HEK293T (cell line): ENCODE results near the gene LRRC27.

Source experiments
- CTCF ChIA-PET: fragments of 350-600 bp; formaldehyde crosslinking; extraction: SDS; loops from one replicate; lab custom pipeline; 2021; ENCODE audit warnings: antibody characterized with exemption, inconsistent platforms; lab: Yijun Ruan, JAX
- POLR2A ChIA-PET: fragments of 350-600 bp; formaldehyde crosslinking; extraction: SDS; loops from one replicate; lab custom pipeline; 2020; ENCODE audit warnings: antibody characterized with exemption, inconsistent platforms; lab: Yijun Ruan, JAX
- DNase-seq: peaks from one replicate; pipeline ENCODE4 v3.0.0; 2012; ENCODE audit warnings: mixed read lengths; ENCODE audit errors: extremely low spot score
- ARNT ChIP-seq: fragments of 450-650 bp; IDR thresholded peaks from 2 replicates; pipeline ENCODE4 v1.6.1; 2017; ENCODE audit warnings: mild to moderate bottlenecking
- BHLHE40 ChIP-seq: fragments of 450-650 bp; IDR thresholded peaks from 2 replicates; pipeline ENCODE4 v1.6.1; 2016; ENCODE audit warnings: mild to moderate bottlenecking, moderate library complexity, borderline replicate concordance
- CTBP1 ChIP-seq: fragments of 450-650 bp; IDR thresholded peaks from 2 replicates; pipeline ENCODE4 v1.6.1; 2016; ENCODE audit warnings: borderline replicate concordance
- ELF4 ChIP-seq: fragments of 450-650 bp; IDR thresholded peaks from 2 replicates; pipeline ENCODE4 v1.6.1; 2017; ENCODE audit warnings: antibody characterized with exemption
- FOXA1 ChIP-seq: fragments of 450-650 bp; IDR thresholded peaks from 2 replicates; pipeline ENCODE4 v1.6.1; 2016; ENCODE audit warnings: mild to moderate bottlenecking
- FOXK2 ChIP-seq: fragments of 450-650 bp; IDR thresholded peaks from 2 replicates; pipeline ENCODE4 v1.6.1; 2016; ENCODE audit warnings: mild to moderate bottlenecking
- FOXM1 ChIP-seq: fragments of 450-650 bp; IDR thresholded peaks from 2 replicates; pipeline ENCODE4 v1.6.1; 2017; ENCODE audit warnings: mild to moderate bottlenecking, borderline replicate concordance
- HDGF ChIP-seq: fragments of 450-650 bp; IDR thresholded peaks from 2 replicates; pipeline ENCODE4 v1.6.1; 2017; ENCODE audit warnings: antibody characterized with exemption, borderline replicate concordance
- L3MBTL2 ChIP-seq: fragments of 450-650 bp; conservative IDR thresholded peaks from 2 replicates; pipeline ENCODE4 v1.6.1; 2016; ENCODE audit warnings: mild to moderate bottlenecking
- LEF1 ChIP-seq: fragments of 450-650 bp; IDR thresholded peaks from 2 replicates; pipeline ENCODE4 v1.6.1; 2017; ENCODE audit warnings: mild to moderate bottlenecking, borderline replicate concordance
- NFRKB ChIP-seq: fragments of 450-650 bp; IDR thresholded peaks from 2 replicates; pipeline ENCODE4 v1.6.1; 2016; ENCODE audit warnings: mild to moderate bottlenecking, moderate library complexity
- SP1 ChIP-seq: fragments of 450-650 bp; IDR thresholded peaks from 2 replicates; pipeline ENCODE4 v1.6.1; 2017
- SUZ12 ChIP-seq: fragments of 450-650 bp; IDR thresholded peaks from 2 replicates; pipeline ENCODE4 v1.6.1; 2016; ENCODE audit warnings: mild to moderate bottlenecking
- TARDBP ChIP-seq: fragments of 450-650 bp; IDR thresholded peaks from 2 replicates; pipeline ENCODE4 v1.6.1; 2016
- ZNF384 ChIP-seq: fragments of 450-650 bp; IDR thresholded peaks from 2 replicates; pipeline ENCODE4 v1.6.1; 2016
- TF ChIP-seq, protein P1 (sequence below): fragments of 450-650 bp; IDR thresholded peaks from 2 replicates; pipeline ENCODE4 v1.6.1; 2016

LRRC27 gene

DNA sequence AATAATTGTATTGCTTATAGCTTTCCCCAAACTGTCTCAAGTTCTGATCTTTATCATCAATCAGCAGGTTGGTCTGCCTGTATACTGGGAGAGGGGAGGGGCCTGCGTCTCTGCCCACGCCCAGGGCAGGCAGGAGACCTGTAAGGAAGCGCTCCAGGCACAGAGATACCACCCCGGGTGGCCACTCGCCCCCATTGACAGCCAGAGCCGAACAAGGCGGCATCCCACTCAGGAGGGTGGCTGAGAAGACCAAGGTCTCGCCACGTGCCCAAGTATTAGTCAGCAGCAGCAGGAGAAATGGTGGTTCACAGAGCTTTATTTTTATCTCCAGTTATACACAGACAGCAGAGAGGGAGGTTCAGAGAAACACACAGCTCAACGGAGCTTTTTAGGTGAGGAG is 31.4 kb upstream of the LRRC27 start:
- ChIA-PET CTCF (no interaction called here), POLR2A (no interaction called here)
- no peak for DNase-seq
- TF ChIP-seq TARDBP (no peak), ARNT (no peak), SP1 (no peak), FOXA1 (no peak)
- TF ChIP-seq, protein P1, sequence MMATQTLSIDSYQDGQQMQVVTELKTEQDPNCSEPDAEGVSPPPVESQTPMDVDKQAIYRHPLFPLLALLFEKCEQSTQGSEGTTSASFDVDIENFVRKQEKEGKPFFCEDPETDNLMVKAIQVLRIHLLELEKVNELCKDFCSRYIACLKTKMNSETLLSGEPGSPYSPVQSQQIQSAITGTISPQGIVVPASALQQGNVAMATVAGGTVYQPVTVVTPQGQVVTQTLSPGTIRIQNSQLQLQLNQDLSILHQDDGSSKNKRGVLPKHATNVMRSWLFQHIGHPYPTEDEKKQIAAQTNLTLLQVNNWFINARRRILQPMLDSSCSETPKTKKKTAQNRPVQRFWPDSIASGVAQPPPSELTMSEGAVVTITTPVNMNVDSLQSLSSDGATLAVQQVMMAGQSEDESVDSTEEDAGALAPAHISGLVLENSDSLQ = no peak

DNA sequence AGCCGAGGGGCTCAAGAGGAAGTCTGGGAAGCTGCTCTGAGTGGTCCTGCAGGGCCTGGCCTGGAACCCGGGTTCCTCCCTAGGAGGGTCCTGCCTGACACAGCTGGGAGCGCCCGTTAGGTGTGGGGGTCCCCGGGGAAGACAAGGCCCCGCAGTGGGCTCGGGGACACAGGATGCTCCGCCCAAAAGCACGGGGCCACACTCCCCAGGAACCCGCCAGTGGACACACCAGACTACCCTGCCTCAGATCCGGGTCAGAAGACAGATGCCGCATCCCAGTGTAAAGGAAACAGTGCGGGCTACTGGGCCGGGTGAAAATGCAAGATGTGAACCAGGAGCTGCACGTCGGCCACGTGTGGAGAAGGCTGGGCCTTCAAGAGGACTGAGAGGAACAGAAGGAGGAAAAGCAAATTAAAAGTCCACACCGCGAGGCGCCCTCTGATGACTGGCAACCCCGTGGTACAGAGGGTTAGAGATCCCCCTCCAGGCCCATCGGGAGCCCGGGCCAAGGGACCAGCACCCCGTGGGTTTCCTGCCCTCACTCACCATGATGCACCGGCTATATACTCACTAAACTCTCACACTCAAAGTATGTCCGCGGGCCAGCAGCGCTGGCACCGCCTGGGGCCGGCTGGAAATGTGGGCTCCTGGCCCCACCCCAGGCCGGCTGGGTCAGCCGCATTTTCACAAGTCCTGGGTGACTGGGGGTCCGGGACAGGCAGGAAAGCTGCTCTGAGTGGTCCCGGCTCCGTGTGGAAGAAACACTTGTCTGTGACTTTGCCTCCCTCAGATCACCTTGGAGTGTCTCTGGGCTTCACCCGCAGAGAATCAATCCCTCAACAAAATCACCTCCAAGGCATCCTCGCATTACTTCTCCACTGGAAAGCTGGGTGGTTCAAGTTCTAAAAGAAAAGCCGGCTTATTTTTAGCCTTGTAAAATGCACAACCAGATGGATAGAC is 30.3 kb upstream of the LRRC27 start:
- ChIA-PET CTCF (no interaction called here), POLR2A (no interaction called here)
- TF ChIP-seq HDGF (no peak), FOXK2 (no peak), FOXA1 (no peak), LEF1 (no peak), CTBP1 (no peak), FOXM1 (no peak), NFRKB (no peak), ZNF384 (no peak), SUZ12 (no peak), ARNT (no peak), L3MBTL2 (no peak), BHLHE40 (no peak), TARDBP (no peak), SP1 (no peak), ELF4 (no peak)
- TF ChIP-seq, protein P1 = no peak
- DNase-seq = no peak

DNA sequence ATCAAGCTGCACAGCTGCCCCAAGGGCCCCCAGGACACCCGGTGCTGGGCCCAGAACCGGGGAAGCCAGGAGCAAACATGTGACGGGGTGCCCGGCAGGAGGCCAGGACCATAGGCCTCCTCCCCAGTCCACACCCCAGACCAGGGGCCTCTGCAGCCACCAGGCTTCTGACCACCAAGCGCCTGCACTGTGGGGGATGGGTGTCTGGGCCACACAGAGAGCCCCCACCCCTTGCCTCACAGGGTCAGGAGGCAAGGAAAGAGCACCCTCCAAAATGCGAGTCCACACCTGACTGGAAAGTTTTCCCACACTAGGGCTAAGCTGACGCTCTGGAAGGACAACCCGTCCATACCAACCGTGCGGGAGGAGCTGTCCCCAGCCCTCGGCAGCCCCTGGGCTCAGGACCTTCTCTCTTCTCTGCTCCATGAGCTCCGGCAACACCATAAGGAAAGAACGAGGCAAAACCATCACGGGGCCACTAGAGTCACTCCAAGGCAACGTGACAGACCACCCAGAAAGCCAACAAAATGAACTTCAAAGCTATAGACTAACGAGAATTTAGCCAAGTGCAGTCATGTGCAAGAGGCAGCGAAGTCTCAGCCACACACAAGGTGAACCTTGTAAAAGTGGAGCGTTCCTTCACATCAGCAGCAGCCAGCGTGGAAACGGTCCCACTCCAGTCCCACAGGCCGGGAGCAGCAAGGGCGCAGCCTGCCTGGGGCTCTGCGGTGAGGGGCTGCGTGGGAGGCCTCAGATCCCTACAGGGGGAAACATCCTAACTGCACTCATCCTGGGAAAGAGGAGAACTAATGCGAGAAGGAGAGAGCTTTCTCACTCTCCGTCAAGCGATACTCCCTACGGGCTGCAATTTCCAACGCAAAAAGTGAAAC is 29.3 kb upstream of the LRRC27 start:
- DNase-seq = no peak
- CTCF ChIA-PET = interaction anchor here (0.9 kb wide), 1 partner anchor 9 kb away, joined by 4 read pairs; no protein-coding TSS in a partner anchor
- POLR2A ChIA-PET = no interaction called here
- no peak for TF ChIP-seq FOXM1
- TF ChIP-seq, protein P1 = no peak
- no peak for TF ChIP-seq SUZ12
- no peak for TF ChIP-seq TARDBP

DNA sequence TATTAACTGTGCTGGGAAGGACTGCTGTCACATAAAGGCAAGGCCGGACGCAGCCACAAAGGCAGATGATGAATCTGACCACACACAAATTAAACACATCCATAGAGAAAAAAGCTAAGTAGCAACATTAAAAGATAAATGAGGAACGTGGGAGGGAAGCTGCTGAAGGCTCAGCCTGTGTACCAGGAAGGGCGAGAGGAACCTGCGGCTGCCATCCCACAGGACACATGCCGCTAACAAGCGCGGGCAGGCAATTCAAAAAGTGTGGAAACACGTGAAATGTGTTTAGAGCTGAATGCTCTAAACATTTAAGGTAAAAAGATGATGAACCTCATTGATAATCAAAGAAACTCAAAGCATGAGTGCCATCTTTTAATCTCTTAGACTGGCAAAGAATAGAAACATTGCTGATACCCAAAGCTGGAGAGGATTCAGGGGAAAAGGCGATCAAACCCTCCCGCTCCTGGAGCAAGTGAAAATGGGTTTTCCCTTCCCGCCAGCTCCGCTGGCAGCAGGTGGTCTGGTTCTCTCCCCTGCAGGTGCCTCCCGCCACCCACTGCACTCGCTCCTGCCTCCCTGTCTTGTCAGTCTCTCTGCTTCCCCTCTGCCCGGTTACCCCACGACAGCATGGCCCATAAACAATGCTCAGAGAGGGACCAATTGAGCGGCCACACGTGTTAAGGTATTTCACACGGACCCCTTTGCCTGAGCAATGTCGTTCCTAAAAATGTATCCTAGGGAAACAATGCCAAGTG is 28.5 kb upstream of the LRRC27 start:
- ChIA-PET CTCF (interaction anchor here (0.9 kb wide), 1 partner anchor 10 kb away, joined by 4 read pairs; no protein-coding TSS in a partner anchor), POLR2A (no interaction called here)
- no peak for DNase-seq
- no peak for TF ChIP-seq ZNF384
- no peak for TF ChIP-seq LEF1
- no peak for TF ChIP-seq TARDBP
- no peak for TF ChIP-seq L3MBTL2
- TF ChIP-seq CTBP1 = no peak
- TF ChIP-seq ELF4 = no peak
- TF ChIP-seq FOXA1 = no peak
- no peak for TF ChIP-seq BHLHE40
- TF ChIP-seq HDGF = no peak
- TF ChIP-seq NFRKB = no peak
- no peak for TF ChIP-seq FOXK2
- TF ChIP-seq, protein P1 = no peak
- no peak for TF ChIP-seq FOXM1

DNA sequence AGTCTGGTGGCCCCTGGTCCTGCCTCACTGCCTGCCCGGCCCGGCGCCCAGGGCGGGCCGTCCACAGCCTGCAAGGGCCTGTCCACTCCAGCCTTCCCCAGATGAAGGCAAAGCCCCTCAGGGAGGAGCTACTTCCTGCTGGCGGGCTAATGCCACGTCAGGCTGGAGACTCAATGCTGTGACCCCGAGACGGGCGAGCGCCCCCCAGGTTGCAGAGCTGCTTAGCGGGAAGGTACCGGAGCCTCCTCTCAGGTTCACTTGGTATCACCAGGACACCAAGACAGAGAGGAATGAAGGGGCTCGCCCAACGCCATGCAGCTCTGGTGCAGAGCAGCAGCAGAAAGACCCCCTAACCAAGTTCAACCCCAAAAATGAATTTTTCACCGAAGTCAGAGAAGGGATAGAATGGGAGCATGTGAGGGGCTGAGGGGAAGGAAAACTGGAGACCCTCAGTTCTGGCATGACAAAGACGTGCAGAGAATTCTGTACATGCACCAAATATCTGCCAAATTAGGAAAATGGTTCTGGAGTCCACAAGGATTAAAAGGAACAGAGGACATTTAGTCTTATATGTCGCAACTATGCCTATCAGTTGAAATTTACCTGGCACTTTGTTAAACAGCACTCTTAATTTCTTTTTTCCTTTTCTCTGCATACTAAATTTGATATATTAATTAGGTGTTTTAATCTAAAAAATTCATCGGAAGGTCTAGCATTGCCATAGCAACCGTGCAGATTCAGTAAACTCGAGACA is 27.1 kb upstream of the LRRC27 start:
- CTCF ChIA-PET = no interaction called here

More for the DNA sequence above, 27.1 kb upstream of the LRRC27 start:
- DNase-seq = no peak
- TF ChIP-seq ELF4 = no peak
- no peak for TF ChIP-seq SUZ12
- TF ChIP-seq FOXM1 = no peak
- no peak for TF ChIP-seq SP1
- no peak for TF ChIP-seq LEF1
- TF ChIP-seq CTBP1 = no peak
- no peak for TF ChIP-seq L3MBTL2
- no peak for TF ChIP-seq ARNT
- no peak for TF ChIP-seq ZNF384
- POLR2A ChIA-PET = no interaction called here
